ENCODE measurements around the gene CCZ1.
"Not testable (repeated sequence)": the region's sequence is repeated elsewhere in the genome, so short reads cannot be mapped to it uniquely, and the experiment has no call there.

CCZ1 gene

DNA sequence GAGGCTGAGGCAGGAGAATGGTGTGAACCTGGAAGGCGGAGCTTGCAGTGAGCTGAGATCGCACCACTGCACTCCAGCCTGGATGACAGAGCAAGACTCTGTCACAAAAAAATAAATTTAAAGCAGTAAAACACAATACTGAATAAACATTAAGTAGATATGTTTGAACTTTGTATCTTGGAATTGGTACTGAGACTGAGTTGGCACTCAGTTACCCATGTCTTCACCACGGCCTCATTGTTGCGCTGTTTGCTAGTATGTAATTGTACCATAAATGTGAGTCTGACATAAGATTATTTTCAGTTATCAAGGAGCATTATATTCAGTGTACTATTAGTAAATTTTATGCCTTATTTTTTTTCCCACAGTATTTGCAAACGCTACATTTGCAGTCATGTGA, 6.2 kb downstream of the CCZ1 start:
- DNase-seq (ENCODE audit: low read depth in 1 of 2, low spot score in 1 of 2), result not testable (repeated sequence)

DNA sequence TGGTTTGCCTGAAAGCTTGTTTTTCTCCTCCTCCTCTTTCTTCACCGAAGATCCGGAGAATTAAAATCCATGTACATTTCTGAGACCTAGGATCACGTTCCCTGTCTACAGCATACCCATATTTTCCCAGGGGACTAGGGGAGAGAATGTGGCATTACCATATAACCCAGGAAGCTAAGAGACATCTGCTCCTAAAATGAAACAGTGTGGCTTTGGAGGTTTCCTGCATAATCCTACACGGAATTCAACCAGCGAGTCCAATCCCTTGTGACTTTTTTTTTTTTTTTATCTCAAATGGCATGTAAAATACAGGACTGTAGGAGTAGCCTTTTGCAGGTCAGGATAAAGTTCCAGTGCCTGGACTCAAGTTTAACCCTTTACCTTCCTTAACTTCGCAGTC, 10.3 kb downstream of the CCZ1 start:
- not testable (repeated sequence) for DNase-seq (ENCODE audit: low read depth in 1 of 2, low spot score in 1 of 2)

DNA sequence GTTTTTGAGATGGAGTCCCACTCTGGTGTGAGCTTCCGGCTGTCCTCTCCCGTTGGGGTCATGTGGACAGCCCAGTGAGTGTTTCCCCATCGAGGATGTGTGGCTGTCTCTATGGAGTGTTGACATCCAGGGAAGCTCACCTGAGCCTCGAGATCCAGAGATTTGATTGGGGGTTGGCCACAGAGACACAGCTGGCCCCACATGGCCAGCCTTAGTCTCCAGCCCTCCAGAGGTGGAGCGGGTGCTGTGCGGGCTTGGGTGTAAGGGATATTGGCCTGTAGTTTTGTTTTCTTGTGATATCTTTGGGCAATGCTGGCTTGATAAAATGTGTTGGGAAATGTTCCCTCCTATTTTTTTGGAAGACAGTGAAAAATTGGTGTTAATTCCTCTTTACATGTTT, 18.0 kb downstream of the CCZ1 start:
- DNase-seq (ENCODE audit: low read depth in 1 of 2, low spot score in 1 of 2), result not testable (repeated sequence)

DNA sequence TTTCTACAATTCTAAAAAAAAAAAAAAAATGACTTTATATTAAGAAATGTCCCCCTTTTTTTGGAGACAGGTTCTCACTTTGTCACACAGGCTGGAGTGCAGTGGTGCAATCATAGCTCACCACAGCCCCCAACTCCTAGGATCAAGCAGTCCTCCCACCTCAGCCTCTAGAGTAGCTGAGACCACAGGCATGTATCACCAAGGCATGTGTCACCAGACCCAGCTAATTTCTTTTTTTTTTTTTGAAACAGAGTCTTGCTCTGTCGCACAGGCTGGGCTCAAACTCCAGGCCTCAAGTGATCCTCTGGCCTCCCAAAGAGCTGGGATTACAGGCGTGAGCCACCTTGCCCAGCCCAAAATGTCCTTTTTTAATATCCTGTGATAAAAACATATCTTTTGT, 25.6 kb downstream of the CCZ1 start:
- not testable (repeated sequence) for DNase-seq (ENCODE audit: low read depth in 1 of 2, low spot score in 1 of 2)

DNA sequence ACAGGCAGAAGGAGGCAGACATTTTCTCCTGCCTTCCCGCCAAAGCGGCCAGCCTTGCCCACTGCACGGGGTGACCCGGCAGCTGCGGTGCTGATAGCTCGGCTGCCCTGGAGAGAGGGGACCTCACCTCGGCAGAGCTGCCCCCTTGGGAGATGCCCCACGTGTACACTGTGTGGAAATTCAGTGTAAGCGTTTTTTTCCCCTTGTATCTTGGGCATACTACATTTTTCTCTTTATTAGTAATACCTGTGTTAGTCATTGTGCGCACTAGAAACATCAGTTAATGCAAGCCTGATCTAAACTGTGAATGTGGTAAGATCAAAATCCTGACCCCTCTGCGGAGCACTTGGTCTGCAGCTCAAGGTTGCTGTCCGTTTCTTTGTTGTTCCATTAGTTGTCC, 26.1 kb downstream of the CCZ1 start:
- DNase-seq (ENCODE audit: low read depth in 1 of 2, low spot score in 1 of 2), result not testable (repeated sequence)

DNA sequence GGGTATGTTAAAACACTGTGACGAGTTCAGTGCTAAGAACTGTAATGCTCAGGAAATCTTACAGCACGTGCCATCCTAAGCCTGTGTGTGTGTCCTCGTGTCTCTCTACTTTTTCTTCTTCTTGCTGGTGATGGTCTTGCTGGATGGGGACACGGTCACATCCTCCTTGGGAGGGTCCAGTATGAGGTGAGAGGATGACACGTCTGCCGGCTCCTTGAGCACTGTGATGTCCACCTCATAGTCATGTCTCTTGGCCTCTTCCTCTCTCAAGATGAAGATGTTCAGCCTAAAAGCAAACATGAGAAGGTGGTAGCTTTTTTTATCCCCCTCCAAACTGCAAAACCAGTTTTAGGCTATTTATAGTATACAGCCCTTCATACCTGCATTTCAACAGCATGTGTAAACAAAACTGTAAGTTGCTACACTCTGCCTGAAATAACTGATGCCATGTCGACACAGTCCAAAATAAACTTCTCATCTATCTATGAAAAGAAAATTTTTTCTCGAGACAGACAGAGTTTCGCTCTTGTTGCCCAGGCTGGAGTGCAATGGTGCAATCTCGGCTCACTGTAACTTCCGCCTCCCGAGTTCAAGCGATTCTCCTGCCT, 27.8 kb downstream of the CCZ1 start:
- not testable (repeated sequence) for DNase-seq (ENCODE audit: low read depth in 1 of 2, low spot score in 1 of 2)

DNA sequence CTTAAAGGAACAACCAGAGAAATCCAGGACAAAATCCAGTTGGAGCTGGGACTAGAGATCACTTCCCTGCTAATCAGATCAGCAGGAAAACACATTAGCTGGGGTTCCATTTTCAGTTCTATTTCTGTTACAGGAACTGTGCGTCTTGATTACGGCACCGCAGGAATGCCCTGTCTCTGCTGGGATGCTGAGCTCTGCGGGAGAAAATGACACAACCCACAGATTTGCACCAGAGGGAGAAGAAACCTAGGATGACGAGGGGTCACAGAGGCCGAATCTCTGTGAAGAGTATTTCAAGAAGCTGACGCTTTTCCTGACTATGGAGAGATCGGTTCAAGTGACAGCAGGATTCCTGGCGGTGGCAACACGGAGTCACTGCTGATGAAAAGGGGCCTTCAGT, 31.8 kb downstream of the CCZ1 start:
- DNase-seq (ENCODE audit: low read depth in 1 of 2, low spot score in 1 of 2), result not testable (repeated sequence)

DNA sequence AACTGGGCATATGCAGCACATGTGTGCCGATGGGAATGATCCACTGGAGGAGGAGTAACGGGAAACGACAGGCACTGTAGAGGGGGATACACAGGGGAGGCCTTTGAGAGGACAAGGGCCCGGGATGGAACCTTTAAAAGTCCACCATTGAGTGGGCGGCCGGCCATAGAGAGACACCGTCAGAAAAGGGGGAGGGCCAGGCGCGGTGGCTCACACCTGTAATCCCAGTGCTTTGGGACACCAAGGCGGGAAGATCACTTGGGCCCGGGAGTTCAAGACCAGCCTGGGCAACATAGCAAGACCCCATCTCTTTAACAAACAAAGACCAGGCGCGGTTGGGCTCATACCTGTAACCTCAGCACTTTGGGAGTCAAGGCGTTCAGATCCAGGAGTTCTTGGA, 32.7 kb downstream of the CCZ1 start:
- not testable (repeated sequence) for DNase-seq (ENCODE audit: low read depth in 1 of 2, low spot score in 1 of 2)

DNA sequence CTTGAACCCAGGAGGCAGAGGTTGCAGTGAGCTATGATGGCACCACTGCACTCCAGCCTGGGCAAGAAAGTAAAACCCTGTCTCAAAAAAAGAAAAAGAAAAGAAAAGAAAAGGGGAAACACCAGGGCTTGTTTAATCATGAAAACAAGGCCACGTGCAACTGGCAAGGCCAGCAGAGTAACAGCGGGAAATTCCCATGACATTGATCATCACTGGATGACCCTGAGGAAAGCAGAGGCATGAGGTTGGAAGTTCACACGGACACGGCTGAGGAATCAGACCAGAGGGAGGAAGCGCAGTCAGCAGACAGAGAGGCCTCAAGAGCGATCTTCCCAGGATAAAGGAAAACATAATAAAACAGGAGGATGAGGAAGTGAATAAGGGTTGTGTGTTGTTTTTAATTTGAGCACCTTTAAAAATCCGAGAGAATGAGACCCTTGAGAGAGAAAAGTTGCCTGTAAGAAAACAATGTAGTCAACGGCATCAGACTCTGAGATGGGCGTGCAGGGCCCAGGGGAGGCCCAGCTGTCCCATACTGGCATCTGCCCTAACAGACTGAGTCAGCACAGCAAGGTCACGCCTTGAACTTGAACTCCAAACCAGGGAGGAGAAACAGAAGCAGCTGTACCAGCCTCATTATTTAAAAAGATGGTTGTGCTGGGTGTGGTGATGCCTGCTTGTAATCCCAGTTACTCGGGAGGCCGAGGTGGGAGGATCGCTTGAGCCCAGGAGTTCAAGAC, 33.5 kb downstream of the CCZ1 start:
- DNase-seq (ENCODE audit: low read depth in 1 of 2, low spot score in 1 of 2), result not testable (repeated sequence)

DNA sequence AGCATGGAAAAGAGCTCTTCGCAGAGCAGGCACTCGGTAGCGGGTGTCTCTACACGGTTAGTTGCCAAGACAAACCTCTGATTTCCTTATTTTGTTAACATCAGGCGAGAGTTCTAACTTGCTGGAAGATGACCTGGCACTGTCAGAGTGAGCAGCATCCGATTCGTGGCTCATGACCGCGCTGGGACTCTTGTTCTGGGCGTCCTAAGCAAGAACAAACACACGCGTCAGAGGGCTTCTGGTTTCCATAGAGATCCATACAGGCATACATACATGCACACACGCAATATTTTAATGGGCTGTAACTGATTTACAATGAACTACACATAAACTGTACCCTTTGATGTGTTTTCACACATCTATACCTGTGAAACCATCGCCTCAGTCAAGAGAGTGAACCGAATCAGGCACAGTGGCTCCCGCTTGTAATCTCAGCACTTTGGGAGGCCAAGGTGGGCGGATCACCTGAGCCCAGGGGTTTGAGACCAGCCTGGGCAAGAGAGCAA, 36.5 kb downstream of the CCZ1 start:
- not testable (repeated sequence) for DNase-seq (ENCODE audit: low read depth in 1 of 2, low spot score in 1 of 2)

DNA sequence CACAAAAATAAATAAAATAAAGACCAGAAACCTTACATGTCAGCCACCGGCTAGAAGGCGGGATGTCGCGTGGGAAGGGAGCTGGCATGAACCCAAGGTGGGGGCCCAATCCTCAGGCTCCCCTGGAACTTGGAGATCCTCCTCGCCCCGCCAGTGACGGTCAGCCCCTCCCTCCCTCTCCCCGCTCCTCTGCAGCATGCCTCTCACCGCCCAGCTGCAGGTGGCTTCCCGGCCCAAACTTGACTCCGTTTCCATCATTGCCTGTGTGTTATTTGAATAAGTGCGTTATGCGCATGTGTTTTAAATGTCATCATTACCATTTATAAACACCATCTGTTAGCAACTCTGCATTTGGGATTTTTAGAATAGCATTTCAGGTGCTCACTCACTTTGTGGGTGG, 64.7 kb downstream of the CCZ1 start:
- DNase-seq (ENCODE audit: low read depth in 1 of 2, low spot score in 1 of 2), result not testable (repeated sequence)

DNA sequence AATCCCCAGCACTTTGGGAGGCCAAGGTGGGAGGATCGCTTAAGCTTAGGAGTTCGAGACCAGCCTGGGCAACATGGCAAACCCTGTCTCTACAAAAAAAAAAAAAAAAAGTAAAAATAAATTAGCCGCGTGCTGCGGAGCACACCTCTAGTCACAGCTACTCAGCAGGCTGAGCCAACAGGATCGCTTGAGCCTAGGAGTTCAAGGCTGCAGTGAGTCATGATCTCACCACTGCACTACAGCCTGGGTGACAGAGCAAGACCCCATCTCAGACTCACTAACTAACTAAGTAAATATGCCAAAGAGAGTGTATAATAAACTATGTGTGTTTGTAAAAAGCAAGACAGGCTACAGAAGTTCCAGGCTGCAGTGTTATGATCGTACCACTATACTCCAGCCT, 65.3 kb downstream of the CCZ1 start:
- not testable (repeated sequence) for DNase-seq (ENCODE audit: low read depth in 1 of 2, low spot score in 1 of 2)

DNA sequence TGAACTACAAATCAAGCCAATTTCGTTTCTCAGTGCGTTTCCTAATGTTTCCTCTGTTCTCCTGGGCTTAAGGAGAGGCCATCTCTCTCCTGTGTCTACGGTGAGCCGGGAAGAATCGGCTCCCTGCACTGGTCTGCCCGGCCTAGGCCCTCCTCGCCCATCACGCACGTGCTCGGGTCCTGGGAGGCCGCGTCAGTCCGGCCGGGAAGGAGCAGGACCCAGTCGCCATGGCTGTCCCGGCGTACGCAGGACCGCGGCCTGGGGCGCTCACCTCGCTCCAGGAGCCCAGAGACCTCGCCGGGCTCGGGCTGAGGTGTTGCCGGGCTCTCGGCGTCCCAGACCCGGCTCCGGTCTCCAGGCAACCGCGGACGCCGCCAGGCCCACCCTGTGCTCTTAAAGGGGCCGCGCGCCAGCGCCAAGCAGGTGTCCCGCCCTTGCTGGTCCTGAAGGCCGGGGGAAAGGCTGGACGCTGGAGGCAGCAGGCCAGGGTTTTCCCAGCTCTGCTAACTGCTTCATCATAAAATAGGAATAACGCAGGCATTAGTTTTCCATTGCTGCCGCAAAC, 71.9 kb downstream of the CCZ1 start, which contains the start of gene RSPH10B:
TSS of gene RSPH10B (minus strand) at position 343 of the 565 bp plus-strand sequence. CDS start 3,573 bp downstream, outside the sequence.
- DNase-seq (ENCODE audit: low read depth in 1 of 2, low spot score in 1 of 2), result not testable (repeated sequence)

DNA sequence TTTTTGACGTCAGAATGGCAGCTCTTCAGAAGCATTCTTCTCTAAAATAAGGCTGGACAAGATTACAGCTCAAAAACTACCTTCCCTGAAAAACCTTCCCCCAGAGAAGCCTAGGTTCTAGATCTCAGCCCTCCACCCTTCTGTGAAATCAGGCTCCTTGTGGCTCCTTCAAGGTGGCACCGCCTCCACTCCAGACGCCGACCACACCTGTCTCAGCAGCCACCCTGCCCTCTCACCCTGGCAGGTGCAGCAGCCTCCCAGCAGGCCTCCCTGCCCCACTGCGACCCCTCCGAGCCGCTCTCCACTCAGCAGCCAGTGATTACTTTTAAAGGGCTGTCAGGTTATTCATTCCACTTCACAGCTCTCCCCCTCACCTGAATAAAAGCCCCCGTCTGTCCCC, 75.0 kb downstream of the CCZ1 start:
- not testable (repeated sequence) for DNase-seq (ENCODE audit: low read depth in 1 of 2, low spot score in 1 of 2)
